Measurements from ENCODE around the gene VAT1L. TPM values are rescaled to one million over a fixed set of nuclear protein-coding genes. Genes with fewer than 3 reads are reported as not detected.

Gene VAT1L
- total RNA-seq, 1 donor from 2014 or later, result 1.1 TPM

- Mint-ChIP-seq H3K27me3 (ENCODE audit: unreplicated experiment) (peaks cover 2% of the 10 kb centered on the region), H3K4me3 (ENCODE audit: unreplicated experiment) (no peak overlapping the region), H3K9me3 (ENCODE audit: unreplicated experiment) (no peaks in the 10 kb centered on the region), H3K36me3 (ENCODE audit: low read depth, unreplicated experiment) (no peaks in the 10 kb centered on the region), H3K4me1 (ENCODE audit: unreplicated experiment) (no peaks in the 10 kb centered on the region), H3K27ac (ENCODE audit: unreplicated experiment) (no peak overlapping the region)
- no peak for DNase-seq (ENCODE audit: low spot score)
- no peak for TF ChIP-seq CTCF (IDR thresholded peaks at IDR 0.05; ENCODE audit: unreplicated experiment)
These were observed 94.0 kb downstream of the VAT1L start for GRCh38 chr16:77882358-77882757.

GRCh38 chr16:77885571-77886295 lies 97.4 kb downstream of the VAT1L start:
- DNase-seq (ENCODE audit: low spot score), result no peak
- H3K4me3 Mint-ChIP-seq (ENCODE audit: unreplicated experiment), result no peak overlapping the region
- H3K27me3 Mint-ChIP-seq (ENCODE audit: unreplicated experiment), result peaks cover 2% of the 10 kb centered on the region
- H3K27ac Mint-ChIP-seq (ENCODE audit: unreplicated experiment), result no peak overlapping the region
- no peaks in the 10 kb centered on the region for H3K9me3 Mint-ChIP-seq (ENCODE audit: unreplicated experiment)
- no peak for TF ChIP-seq CTCF (IDR thresholded peaks at IDR 0.05; ENCODE audit: unreplicated experiment)
- no peaks in the 10 kb centered on the region for H3K4me1 Mint-ChIP-seq (ENCODE audit: unreplicated experiment)
- H3K36me3 Mint-ChIP-seq (ENCODE audit: low read depth, unreplicated experiment), result no peaks in the 10 kb centered on the region

- no peaks in the 10 kb centered on the region for H3K27me3 Mint-ChIP-seq (ENCODE audit: unreplicated experiment)
- DNase-seq (ENCODE audit: low spot score), result no peak
- no peaks in the 10 kb centered on the region for H3K36me3 Mint-ChIP-seq (ENCODE audit: low read depth, unreplicated experiment)
- no peak for TF ChIP-seq CTCF (IDR thresholded peaks at IDR 0.05; ENCODE audit: unreplicated experiment)
- H3K9me3 Mint-ChIP-seq (ENCODE audit: unreplicated experiment), result no peaks in the 10 kb centered on the region
- no peak overlapping the region for H3K27ac Mint-ChIP-seq (ENCODE audit: unreplicated experiment)
- no peaks in the 10 kb centered on the region for H3K4me1 Mint-ChIP-seq (ENCODE audit: unreplicated experiment)
- H3K4me3 Mint-ChIP-seq (ENCODE audit: unreplicated experiment), result no peak overlapping the region
These were observed 100.5 kb downstream of the VAT1L start for GRCh38 chr16:77888871-77889270.

GRCh38 chr16:77890075-77890474 lies 101.7 kb downstream of the VAT1L start:
- no peaks in the 10 kb centered on the region for H3K4me1 Mint-ChIP-seq (ENCODE audit: unreplicated experiment)
- H3K36me3 Mint-ChIP-seq (ENCODE audit: low read depth, unreplicated experiment), result no peaks in the 10 kb centered on the region

More at GRCh38 chr16:77890075-77890474, 101.7 kb downstream of the VAT1L start:
- DNase-seq (ENCODE audit: low spot score), result no peak
- H3K4me3 Mint-ChIP-seq (ENCODE audit: unreplicated experiment), result no peak overlapping the region
- TF ChIP-seq CTCF (IDR thresholded peaks at IDR 0.05; ENCODE audit: unreplicated experiment), result no peak
- H3K27me3 Mint-ChIP-seq (ENCODE audit: unreplicated experiment), result peaks cover 2% of the 10 kb centered on the region
- H3K9me3 Mint-ChIP-seq (ENCODE audit: unreplicated experiment), result no peaks in the 10 kb centered on the region
- no peak overlapping the region for H3K27ac Mint-ChIP-seq (ENCODE audit: unreplicated experiment)

Measured in endothelial cell (in vitro differentiated cells).